Vagina (tissue), 2 donors: Measurements from ENCODE around the gene PRKAG2. TPM values are rescaled to one million over a fixed set of nuclear protein-coding genes. Genes with fewer than 3 reads are reported as not detected.

ENCODE experiments used
- DNase-seq, 2 donors: peaks; one replicate each; pipeline ENCODE4 v3.0.0-alpha.2; 2017; ENCODE audit errors: extremely low spot score in 2 of 2
- H3K27ac ChIP-seq: fragments of 200-600 bp; sonication (generic); one replicate; pipeline ENCODE4 v1.5.1; 2019
- H3K27me3 ChIP-seq: fragments of 200-600 bp; sonication (generic); one replicate; pipeline ENCODE4 v1.5.1; 2019
- H3K36me3 ChIP-seq, 2 donors: fragments of 200-600 bp; sonication (generic); one replicate each; pipeline ENCODE4 v1.5.1; 2017 to 2019
- H3K4me1 ChIP-seq: fragments of 200-600 bp; sonication (generic); one replicate; pipeline ENCODE4 v1.5.1; 2019
- H3K4me3 ChIP-seq, 2 donors: fragments of 200-600 bp; sonication (generic); 1 replicate in 1 of 2; 2 replicates in 1 of 2; pipeline ENCODE4 v1.5.1; 2016 to 2019
- H3K9me3 ChIP-seq: fragments of 200-600 bp; sonication (generic); one replicate; pipeline ENCODE4 v1.5.1; 2019
- CTCF ChIP-seq, 3 experiments: fragments of 450-650 bp in 2 of 3; fragments of 200-600 bp in 1 of 3; sonication (generic) in 1 of 3; IDR thresholded peaks; one replicate each; pipeline ENCODE4 v1.5.1; 2017 to 2019; ENCODE audit warnings: antibody characterized with exemption in 3 of 3, mild to moderate bottlenecking in 2 of 3, moderate library complexity in 2 of 3
- POLR2A ChIP-seq, 2 donors: fragments of 450-650 bp; IDR thresholded peaks; one replicate each; pipeline ENCODE4 v1.6.1; 2017; ENCODE audit warnings: antibody characterized with exemption in 2 of 2, mild to moderate bottlenecking in 2 of 2, moderate library complexity in 2 of 2
- POLR2AphosphoS5 ChIP-seq, 2 donors: sonication (generic); formaldehyde crosslinking; IDR thresholded peaks; one replicate each; pipeline ENCODE4 v1.9.0; 2017; ENCODE audit warnings: antibody characterized with exemption in 2 of 2, mild to moderate bottlenecking in 2 of 2, low read depth in 1 of 2; ENCODE audit not compliant: insufficient read depth in 1 of 2
- intact Hi-C: fragments of 100-400 bp; cut with DNase I; formaldehyde crosslinking; loops from one replicate; pipeline ENCODE4 v1.15.1; 2023
- total RNA-seq: library from RNA; depleted of rRNA; stranded (reverse); fragments of >200 nt; gene quantifications from one replicate; pipeline ENCODE4 v1.2.3, GENCODE V29; 2016

Gene PRKAG2
- total RNA-seq, 1 donor from 2014 or later, result 25.0 TPM

DNA sequence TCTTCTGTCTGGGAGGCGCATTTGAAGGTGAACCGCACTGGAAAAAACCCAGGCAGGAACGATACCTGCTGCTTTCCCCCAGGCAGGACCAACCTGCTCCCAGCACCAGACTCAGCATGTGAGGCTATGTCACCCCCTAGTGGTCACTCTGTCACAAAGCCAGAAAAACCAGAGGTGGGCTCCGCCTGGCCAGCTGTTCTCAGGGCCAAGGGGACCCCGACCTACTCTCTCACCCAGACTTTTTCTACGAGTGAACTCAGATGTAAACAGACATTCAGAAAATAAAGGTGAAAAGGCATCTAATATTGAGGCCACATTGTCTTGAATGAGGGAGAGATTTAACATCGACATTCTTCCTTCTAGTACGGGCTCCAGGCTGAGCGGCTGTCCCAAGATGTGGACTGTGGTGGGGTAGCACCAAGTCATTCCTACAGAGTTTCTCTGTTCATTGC, 117.3 kb downstream of the PRKAG2 start:
- DNase-seq, result no peak
- Histone ChIP-seq H3K4me1 (peaks cover 50% of the 10 kb centered on the region), H3K27ac (no peak overlapping the region), H3K27me3 (no peaks in the 10 kb centered on the region), H3K4me3 (no peak overlapping the region), H3K36me3 (no peaks in the 10 kb centered on the region), H3K9me3 (no peaks in the 10 kb centered on the region)
- no peak for TF ChIP-seq POLR2A (IDR thresholded peaks at IDR 0.05)
- no peak for TF ChIP-seq POLR2AphosphoS5 (IDR thresholded peaks at IDR 0.05; ENCODE audit: insufficient read depth in 1 of 2, low read depth in 1 of 2)
- peak; percentile 64 to 78 (median 77) for TF ChIP-seq CTCF (IDR thresholded peaks at IDR 0.05)
- intact Hi-C loops, result loop anchor here (5.0 to 10.0 kb wide), 3 partner anchors 125 to 297 kb away; no protein-coding TSS in a partner anchor

DNA sequence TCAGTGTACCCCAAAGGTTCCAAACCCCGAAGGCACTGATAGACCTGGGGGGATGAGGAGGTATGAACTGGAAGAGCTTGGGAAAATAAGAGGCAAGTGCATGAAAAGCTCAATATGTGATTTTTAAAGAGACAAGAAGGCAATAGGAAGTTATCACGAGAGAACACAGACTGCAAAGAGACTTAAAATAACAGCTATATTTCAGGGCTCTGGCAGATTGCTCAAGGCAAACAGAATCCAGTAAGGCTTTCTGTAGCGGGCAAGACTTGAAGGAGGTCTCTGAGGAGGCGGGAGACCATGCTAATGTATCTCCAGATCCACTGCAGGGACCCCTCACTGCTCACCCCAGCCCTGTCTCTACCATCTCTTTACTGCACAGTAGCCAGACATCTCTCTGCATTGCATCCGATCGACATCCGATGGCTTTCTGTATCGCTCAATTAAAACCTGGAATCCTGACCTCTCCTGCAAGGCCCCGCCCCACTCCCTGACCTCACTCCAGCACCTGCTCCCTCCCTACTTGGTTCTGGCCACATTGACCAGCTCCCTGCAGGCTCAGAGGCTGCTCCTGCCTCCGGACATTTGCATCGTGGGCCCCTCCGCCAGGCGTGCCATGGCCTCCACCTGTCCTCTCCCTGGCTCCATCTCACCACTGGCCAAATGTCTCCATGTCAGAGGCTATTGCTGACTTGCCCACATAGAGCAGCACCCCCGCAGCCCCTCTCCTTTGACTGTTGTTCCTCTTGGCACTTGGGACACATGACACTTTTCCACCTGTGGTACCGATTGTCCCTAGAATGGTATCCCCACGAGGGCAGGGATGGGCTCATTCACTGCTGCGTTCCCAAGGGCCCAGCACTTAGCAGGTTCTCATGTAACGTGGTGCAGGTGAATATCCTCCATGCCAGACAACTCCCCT, 118.0 kb downstream of the PRKAG2 start:
- Histone ChIP-seq H3K27me3 (no peaks in the 10 kb centered on the region), H3K4me1 (peaks cover 58% of the 10 kb centered on the region), H3K4me3 (no peak overlapping the region), H3K27ac (peak overlapping the region; percentile 82), H3K9me3 (no peaks in the 10 kb centered on the region), H3K36me3 (no peaks in the 10 kb centered on the region)
- TF ChIP-seq CTCF (IDR thresholded peaks at IDR 0.05), result no peak
- no peak for TF ChIP-seq POLR2A (IDR thresholded peaks at IDR 0.05)
- no peak for TF ChIP-seq POLR2AphosphoS5 (IDR thresholded peaks at IDR 0.05; ENCODE audit: insufficient read depth in 1 of 2, low read depth in 1 of 2)
- no peak for DNase-seq
- intact Hi-C loops, result loop anchor here (5.0 to 10.0 kb wide), 2 partner anchors 124 to 297 kb away; no protein-coding TSS in a partner anchor

GRCh38 chr7:151757274-151757673, 119.6 kb downstream of the PRKAG2 start:
- TF ChIP-seq POLR2AphosphoS5 (IDR thresholded peaks at IDR 0.05; ENCODE audit: insufficient read depth in 1 of 2, low read depth in 1 of 2) (no peak), POLR2A (IDR thresholded peaks at IDR 0.05) (no peak), CTCF (IDR thresholded peaks at IDR 0.05) (no peak)
- Histone ChIP-seq H3K4me1 (peaks cover 62% of the 10 kb centered on the region), H3K27me3 (no peaks in the 10 kb centered on the region), H3K9me3 (no peaks in the 10 kb centered on the region), H3K36me3 (no peaks in the 10 kb centered on the region), H3K27ac (peak overlapping the region; percentile 82), H3K4me3 (no peak overlapping the region)
- intact Hi-C loops, result loop anchor here (5.0 to 10.0 kb wide), 2 partner anchors 122 to 295 kb away; no protein-coding TSS in a partner anchor
- no peak for DNase-seq

DNA sequence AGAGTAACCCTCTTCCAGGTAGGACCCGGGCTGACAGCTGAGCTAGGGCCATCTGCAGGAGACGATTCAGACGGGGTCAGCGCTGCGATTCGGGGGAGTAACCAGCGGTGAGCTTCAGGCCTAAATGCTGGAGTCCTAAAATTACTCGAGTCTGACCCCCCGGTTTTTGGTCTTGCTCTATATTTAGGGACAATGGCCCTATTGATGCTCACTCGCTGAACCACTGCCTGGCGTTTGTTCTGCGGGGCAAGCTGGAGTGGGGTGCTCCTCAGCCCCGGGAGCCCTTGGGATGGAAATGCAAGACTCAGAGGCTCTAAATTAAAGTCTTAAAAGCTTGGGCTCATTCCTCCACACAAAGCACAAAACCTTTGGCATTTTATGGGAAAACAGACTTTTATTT, 120.0 kb downstream of the PRKAG2 start:
- peaks cover 62% of the 10 kb centered on the region for H3K4me1 ChIP-seq
- H3K27me3 ChIP-seq, result no peaks in the 10 kb centered on the region
- no peak for DNase-seq
- TF ChIP-seq POLR2AphosphoS5 (IDR thresholded peaks at IDR 0.05; ENCODE audit: insufficient read depth in 1 of 2, low read depth in 1 of 2), result no peak
- TF ChIP-seq POLR2A (IDR thresholded peaks at IDR 0.05), result no peak
- no peak for TF ChIP-seq CTCF (IDR thresholded peaks at IDR 0.05)
- H3K27ac ChIP-seq, result peak overlapping the region; percentile 82
- no peaks in the 10 kb centered on the region for H3K36me3 ChIP-seq
- intact Hi-C loops, result loop anchor here (5.0 to 10.0 kb wide), 2 partner anchors 122 to 295 kb away; no protein-coding TSS in a partner anchor
- no peak overlapping the region for H3K4me3 ChIP-seq
- H3K9me3 ChIP-seq, result no peaks in the 10 kb centered on the region
